Measurements from ENCODE around the gene TEAD1.

DNA sequence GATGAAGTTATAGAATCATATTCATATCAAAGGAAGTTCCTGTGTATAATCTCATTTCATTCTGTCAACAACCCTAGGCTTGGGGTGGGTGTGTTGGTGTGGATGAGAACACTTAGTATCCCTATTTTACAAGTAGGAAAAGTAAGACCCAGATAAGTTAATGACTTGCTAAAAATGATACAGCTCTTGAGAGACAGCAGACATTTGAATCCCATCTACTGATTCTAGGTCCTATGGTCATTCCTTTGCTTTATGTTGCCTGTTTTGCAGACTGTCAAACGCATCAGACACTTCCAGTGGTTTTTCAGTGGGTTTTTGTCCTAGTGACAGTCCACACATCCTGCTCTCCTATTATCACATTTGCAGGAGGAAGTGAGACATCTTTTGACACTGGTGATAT is 153.1 kb downstream of the TEAD1 start:
- TF ChIP-seq SIN3A (IDR thresholded peaks at IDR 0.05; ENCODE audit: borderline replicate concordance, insufficient read depth, low read length): no peak
- TF ChIP-seq TAF1 (IDR thresholded peaks at IDR 0.05; ENCODE audit: borderline replicate concordance, insufficient read depth, low read length): no peak
- TF ChIP-seq REST (IDR thresholded peaks at IDR 0.05; ENCODE audit: insufficient read depth in 1 of 2, low read depth in 2 of 2, low read length in 2 of 2): no peak
- no peak for TF ChIP-seq POLR2AphosphoS5 (IDR thresholded peaks at IDR 0.05; ENCODE audit: low read depth, low read length)
- no peak for TF ChIP-seq FOXP2 (optimal IDR thresholded peaks at IDR 0.05; ENCODE audit: borderline replicate concordance, extremely low read depth, extremely low read length, insufficient read depth)
